ENCODE results near the gene DPYSL4. TPM values are rescaled to one million over a fixed set of nuclear protein-coding genes. Genes with fewer than 3 reads are reported as not detected.

The DPYSL4 gene
- polyA plus RNA-seq, 1 experiment, result 5.3 TPM

DNA sequence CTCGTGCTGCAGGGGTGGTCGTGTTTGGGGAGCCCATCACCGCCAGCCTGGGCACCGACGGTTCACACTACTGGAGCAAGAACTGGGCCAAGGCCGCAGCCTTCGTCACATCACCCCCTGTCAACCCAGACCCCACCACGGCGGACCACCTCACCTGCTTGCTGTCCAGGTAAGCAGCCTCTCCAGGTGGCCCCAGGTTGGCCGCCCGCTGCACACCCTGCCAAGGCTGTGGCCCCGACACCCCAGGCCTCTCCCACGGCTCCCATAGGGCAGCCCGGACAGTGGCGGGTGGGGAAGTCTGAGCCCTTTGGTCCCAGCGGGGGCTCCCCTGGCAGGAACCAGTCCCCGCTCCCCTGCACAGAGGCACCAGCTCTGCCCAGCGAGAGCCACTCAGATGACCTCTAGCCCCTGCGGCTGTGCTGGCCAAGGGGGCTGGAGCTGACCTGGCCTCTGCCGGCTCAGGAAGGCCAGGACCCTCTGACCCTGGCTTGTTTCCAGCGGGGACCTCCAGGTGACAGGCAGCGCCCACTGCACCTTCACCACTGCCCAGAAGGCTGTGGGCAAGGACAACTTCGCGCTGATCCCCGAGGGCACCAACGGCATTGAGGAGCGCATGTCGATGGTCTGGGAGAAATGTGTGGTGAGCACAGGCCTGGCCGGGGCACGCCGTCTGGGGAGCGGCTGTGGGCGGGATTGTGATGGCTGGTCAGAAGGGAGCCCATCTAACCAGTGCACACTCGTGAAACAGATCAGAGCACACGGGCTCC is 13.8 kb downstream of the DPYSL4 start:
- Histone ChIP-seq H3K36me3 (ENCODE audit: control insufficient read depth, insufficient read depth, low read length) (no peaks in the 10 kb centered on the region; the same call in none of the 2 replicates), H3K27me3 (ENCODE audit: control insufficient read depth, insufficient read depth, low read length) (no peaks in the 10 kb centered on the region), H3K4me3 (ENCODE audit: low read depth, low read length) (no peak overlapping the region)
- ChIA-PET POLR2A (no interaction called here), CTCF (no interaction called here)
- DNase-seq (ENCODE audit: low read depth), result no peak
- no peak for TF ChIP-seq CTCF (IDR thresholded peaks at IDR 0.05; ENCODE audit: insufficient read depth, low read depth, low read length)

- DNase-seq (ENCODE audit: low read depth), result no peak
- Histone ChIP-seq H3K36me3 (ENCODE audit: control insufficient read depth, insufficient read depth, low read length) (no peaks in the 10 kb centered on the region; the same call in none of the 2 replicates), H3K27me3 (ENCODE audit: control insufficient read depth, insufficient read depth, low read length) (no peaks in the 10 kb centered on the region), H3K4me3 (ENCODE audit: low read depth, low read length) (no peak overlapping the region)
- ChIA-PET POLR2A (no interaction called here), CTCF (no interaction called here)
- TF ChIP-seq CTCF (IDR thresholded peaks at IDR 0.05; ENCODE audit: insufficient read depth, low read depth, low read length), result no peak
Measured at GRCh38 chr10:132201111-132201969, 14.6 kb downstream of the DPYSL4 start.

GRCh38 chr10:132202070-132202970 is 15.6 kb downstream of the DPYSL4 start:
- CTCF ChIA-PET, result no interaction called here
- POLR2A ChIA-PET, result no interaction called here
- no peak for TF ChIP-seq CTCF (IDR thresholded peaks at IDR 0.05; ENCODE audit: insufficient read depth, low read depth, low read length)
- H3K36me3 ChIP-seq (ENCODE audit: control insufficient read depth, insufficient read depth, low read length), result no peaks in the 10 kb centered on the region; the same call in none of the 2 replicates
- no peak overlapping the region for H3K4me3 ChIP-seq (ENCODE audit: low read depth, low read length)
- DNase-seq (ENCODE audit: low read depth), result no peak
- no peaks in the 10 kb centered on the region for H3K27me3 ChIP-seq (ENCODE audit: control insufficient read depth, insufficient read depth, low read length)

DNA sequence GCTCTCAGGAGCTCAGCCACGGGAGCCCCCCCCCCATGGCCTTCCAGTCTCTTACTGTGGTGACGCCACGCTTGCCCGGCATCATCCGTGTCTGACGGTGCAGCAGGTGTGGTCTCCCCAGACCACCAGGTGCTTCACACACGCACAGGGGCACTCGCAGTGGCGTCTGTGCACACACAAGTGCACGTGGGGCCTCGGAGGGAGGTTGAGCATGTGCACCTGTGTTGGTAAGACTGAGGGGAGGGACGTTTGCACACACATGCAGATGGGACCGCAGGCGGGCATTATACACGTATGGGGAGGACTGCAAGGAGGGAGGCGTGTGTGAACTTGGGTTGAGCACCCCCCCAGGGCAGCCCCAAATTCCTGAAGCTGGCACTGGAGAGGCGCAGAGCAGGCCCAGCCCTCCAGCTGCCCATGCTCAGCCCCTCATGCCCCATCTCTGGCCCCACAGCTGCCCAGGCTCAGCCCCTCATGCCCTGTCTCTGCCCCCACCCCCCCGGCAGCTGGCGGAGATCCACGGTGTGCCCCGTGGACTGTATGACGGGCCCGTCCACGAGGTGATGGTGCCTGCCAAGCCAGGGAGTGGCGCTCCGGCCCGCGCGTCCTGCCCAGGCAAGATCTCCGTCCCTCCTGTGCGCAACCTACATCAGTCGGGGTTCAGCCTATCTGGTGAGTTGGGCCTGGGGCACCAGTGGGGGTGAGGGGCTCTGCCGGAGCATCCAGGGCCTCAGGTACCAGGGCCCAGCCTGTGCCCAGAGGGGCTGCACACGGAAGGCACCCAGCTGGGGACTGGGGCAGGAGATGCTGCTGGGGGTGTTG is 16.7 kb downstream of the DPYSL4 start:
- no peak overlapping the region for H3K4me3 ChIP-seq (ENCODE audit: low read depth, low read length)
- no peak for TF ChIP-seq CTCF (IDR thresholded peaks at IDR 0.05; ENCODE audit: insufficient read depth, low read depth, low read length)
- H3K36me3 ChIP-seq (ENCODE audit: control insufficient read depth, insufficient read depth, low read length), result no peaks in the 10 kb centered on the region; the same call in 1 of the 2 replicates
- no peak for DNase-seq (ENCODE audit: low read depth)
- POLR2A ChIA-PET, result no interaction called here
- CTCF ChIA-PET, result no interaction called here
- H3K27me3 ChIP-seq (ENCODE audit: control insufficient read depth, insufficient read depth, low read length), result no peaks in the 10 kb centered on the region
